NB4 (cell line): ENCODE results near the gene EML3.

Experiments used
- DNase-seq: peaks from one replicate; pipeline ENCODE4 v3.0.0; 2010; ENCODE audit warnings: low read depth
- H3K4me3 ChIP-seq: one replicate; pipeline ENCODE4 v1.5.1; 2011; ENCODE audit warnings: mild to moderate bottlenecking, low read depth, low read length, moderate library complexity
- MYC ChIP-seq: IDR thresholded peaks from 2 replicates; pipeline ENCODE4 v1.6.1; 2011; ENCODE audit warnings: low read depth, low read length
- POLR2A ChIP-seq: IDR thresholded peaks from 2 replicates; pipeline ENCODE4 v1.6.1; 2011; ENCODE audit warnings: mild to moderate bottlenecking; ENCODE audit not compliant: insufficient read length; ENCODE audit errors: extremely low read depth
- TF ChIP-seq, protein P1 (sequence below): IDR thresholded peaks from 2 replicates; pipeline ENCODE4 v1.6.1; 2011; ENCODE audit warnings: low read depth, low read length
- TF ChIP-seq, protein P2 (sequence below): IDR thresholded peaks from one replicate; pipeline ENCODE4 v1.5.1; 2012; ENCODE audit warnings: low read depth, low read length

Gene EML3

DNA sequence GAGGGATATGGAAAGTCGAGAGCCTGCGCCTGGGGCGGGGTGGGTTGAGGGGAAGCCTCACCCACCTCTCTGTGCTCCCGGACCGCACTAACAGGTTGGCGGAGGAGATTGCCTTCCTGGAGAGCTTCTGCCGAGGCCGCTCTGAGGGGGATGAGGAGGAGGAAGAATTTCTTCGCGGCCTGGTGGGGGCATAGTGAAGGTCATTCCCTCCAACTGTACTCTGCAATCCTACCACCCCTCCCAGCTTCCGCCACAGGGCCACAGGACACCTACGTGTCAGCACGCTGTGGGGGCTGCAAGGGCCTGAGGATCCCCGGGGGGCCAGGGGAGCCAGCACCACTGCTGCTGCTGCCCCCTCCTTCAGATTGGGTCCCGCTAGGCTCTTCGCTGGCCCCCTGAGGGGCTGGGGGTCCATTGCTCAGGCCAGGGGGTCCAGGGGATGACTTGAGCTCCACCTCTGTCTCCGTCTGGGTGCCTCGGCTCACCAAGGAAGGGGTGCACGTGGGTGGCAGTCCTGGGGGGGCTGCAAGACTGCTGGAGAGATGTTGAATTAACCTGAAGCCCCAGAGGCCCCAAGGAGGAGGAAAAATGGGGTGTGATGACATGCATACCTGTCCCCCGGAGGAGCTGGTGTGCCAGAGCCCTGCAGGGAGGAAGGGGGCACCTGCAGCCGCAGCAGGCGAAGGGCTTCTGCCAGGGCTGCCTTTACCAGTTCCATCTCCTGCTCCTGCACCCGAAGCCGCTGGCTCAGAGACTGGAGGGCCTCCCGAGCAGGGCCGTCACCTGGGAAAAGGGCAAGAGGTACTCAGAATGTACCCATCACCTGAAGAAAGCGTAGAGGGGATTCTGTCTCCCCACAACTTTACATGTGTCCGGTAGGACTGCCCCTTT lies 1.5 kb downstream of the EML3 start:
- H3K4me3 ChIP-seq = peak overlapping the region; percentile 85
- DNase-seq = no peak
- TF ChIP-seq, protein P1, sequence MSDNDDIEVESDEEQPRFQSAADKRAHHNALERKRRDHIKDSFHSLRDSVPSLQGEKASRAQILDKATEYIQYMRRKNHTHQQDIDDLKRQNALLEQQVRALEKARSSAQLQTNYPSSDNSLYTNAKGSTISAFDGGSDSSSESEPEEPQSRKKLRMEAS = no peak
- TF ChIP-seq MYC (no peak), POLR2A (no peak)
- TF ChIP-seq, protein P2, sequence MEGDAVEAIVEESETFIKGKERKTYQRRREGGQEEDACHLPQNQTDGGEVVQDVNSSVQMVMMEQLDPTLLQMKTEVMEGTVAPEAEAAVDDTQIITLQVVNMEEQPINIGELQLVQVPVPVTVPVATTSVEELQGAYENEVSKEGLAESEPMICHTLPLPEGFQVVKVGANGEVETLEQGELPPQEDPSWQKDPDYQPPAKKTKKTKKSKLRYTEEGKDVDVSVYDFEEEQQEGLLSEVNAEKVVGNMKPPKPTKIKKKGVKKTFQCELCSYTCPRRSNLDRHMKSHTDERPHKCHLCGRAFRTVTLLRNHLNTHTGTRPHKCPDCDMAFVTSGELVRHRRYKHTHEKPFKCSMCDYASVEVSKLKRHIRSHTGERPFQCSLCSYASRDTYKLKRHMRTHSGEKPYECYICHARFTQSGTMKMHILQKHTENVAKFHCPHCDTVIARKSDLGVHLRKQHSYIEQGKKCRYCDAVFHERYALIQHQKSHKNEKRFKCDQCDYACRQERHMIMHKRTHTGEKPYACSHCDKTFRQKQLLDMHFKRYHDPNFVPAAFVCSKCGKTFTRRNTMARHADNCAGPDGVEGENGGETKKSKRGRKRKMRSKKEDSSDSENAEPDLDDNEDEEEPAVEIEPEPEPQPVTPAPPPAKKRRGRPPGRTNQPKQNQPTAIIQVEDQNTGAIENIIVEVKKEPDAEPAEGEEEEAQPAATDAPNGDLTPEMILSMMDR = no peak

DNA sequence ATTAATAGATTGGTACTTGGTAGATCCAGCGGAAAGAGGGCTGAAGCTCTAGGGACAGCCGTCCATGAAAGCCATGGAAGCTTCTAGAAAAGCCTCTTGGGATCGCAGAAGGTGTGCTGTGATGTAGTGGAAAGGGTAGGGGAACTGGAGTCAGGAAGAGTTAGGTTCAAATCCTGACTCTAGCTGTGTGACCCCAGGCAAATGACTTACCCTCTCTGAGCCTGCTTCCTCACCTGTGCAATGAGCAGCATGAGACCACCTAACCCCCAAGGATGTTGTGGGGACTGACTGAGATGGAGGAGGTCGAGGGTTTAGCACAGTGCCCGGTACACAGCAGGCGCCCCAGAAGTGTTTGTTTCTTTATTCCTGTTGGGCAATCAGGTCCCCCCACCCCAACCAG lies 2.2 kb downstream of the EML3 start:
- no peak overlapping the region for H3K4me3 ChIP-seq
- TF ChIP-seq, protein P2 = no peak
- TF ChIP-seq POLR2A (no peak), MYC (no peak)
- TF ChIP-seq, protein P1 = no peak
- no peak for DNase-seq

DNA sequence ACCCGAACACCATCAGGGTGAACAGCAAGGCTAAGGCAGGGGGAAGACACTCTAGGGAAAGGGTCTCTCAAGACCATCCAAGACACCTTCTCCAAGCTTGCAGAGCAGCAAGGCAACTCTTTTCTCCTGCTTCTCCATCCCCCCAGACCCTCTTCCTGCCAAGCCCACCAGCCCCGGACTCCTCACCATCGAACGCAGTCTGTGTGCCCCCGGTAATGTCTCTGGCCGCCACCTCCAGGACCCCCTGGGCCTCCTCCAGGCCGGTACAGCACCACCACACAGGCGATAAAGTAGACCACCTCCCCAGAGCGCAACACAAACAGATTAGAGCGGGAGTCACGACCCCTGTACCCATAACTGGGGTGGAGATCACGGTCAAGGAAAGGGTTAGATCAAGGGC lies 3.8 kb downstream of the EML3 start:
- TF ChIP-seq MYC (no peak), POLR2A (no peak)
- TF ChIP-seq, protein P2 = no peak
- TF ChIP-seq, protein P1 = no peak
- no peak for DNase-seq
- no peak overlapping the region for H3K4me3 ChIP-seq

DNA sequence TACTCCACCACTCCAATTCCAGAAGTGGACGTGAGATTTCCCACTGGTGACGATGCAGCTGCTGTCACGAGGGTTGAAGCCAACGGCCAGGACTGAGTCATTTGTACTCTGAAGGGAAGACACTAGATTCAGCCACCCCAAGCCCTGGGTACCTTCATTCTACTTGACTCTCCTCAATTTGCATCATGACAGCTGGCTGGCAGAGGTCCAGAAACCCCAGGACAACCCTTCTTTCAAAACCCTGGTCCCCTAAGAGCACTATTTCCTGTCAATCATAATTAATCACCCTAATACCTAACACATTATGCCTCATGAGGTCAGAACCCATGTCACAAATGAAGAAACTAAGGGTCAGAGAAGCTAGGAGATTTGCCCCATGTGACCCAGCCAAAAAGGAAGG lies 4.9 kb downstream of the EML3 start:
- no peak for TF ChIP-seq POLR2A
- TF ChIP-seq, protein P2 = no peak
- peak; percentile 25 for DNase-seq
- H3K4me3 ChIP-seq = no peak overlapping the region

DNA sequence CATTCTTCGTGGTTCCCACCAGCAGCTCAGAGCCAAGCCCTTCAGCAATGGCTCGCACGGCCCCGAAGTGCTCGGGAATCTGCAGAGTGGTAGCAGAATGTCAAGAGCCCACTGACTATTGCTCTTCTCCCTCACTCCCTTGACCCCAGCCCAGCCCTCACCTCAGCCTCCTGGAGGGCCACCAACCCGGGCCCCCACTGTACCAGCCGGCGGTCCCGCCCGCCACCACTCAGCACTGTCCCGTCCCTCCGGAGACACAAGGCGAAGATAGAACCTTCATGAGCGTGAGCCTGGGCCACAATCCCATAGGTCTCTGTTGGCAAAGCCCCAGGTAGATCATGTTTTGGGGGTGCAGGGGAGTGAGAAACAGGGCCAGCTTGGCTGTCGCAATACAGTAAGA lies 6.7 kb downstream of the EML3 start:
- TF ChIP-seq, protein P1 = no peak
- H3K4me3 ChIP-seq = no peak overlapping the region
- DNase-seq = no peak

DNA sequence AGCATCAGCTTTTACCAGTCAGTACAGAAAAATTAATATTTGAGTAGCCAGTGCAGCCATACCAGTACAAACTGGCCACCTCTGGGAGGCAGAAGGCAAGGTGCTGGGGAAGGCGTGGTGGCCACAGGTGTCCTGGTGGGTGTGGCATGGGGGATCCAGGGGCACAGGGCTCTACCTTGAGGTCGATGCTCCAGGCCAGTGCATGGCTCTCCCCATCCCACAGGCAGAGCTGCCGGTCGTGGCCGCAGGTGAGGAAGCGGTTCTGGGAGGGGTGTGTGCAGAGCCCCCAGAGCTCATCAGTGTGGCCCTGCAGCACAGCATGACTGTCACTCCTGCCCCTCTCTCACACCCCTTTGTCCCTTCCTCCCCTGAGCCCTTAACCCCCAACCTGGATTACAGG lies 7.1 kb downstream of the EML3 start:
- no peak for DNase-seq
- no peak overlapping the region for H3K4me3 ChIP-seq
- no peak for TF ChIP-seq POLR2A
- TF ChIP-seq, protein P2 = no peak
- TF ChIP-seq, protein P1 = no peak
- no peak for TF ChIP-seq MYC
